ENCODE data around the gene RUSC1. TPM values are rescaled to one million over a fixed set of nuclear protein-coding genes. Genes with fewer than 3 reads are reported as not detected.

Gene RUSC1
- polyA plus RNA-seq, 1 donor: 43.7 TPM

DNA sequence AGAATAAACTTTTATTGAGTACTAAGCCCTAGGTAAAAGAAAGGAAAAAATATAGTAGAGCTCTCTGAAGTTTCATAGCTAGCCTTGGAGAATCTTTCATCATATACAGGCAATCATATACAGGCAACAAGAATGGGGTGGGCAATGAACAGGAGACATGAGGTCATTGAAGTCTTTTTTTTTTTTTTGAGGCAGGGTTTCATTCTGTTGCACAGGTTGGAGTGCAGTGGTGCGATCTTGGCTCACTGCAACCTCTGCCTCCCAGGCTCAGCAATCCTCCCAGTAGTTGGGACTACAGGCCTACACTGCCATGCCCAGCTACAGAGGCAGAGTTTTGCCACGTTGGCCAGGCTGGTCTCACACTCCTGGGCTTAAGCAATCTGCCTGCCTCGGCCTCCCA, 22.1 kb downstream of the RUSC1 start:
- no peaks in the 10 kb centered on the region for H3K9me3 ChIP-seq (ENCODE audit: control insufficient read depth, low read depth, low read length)
- WGBS (ENCODE audit: insufficient coverage, low lambda C conversion rate): no CpG with 5 or more reads among the region's 3 CpGs
- H3K4me3 ChIP-seq (ENCODE audit: low read length): no peak overlapping the region
- H3K4me1 ChIP-seq (ENCODE audit: control insufficient read depth, insufficient read depth, low read length): no peaks in the 10 kb centered on the region
- H3K36me3 ChIP-seq (ENCODE audit: control insufficient read depth, insufficient read depth, low read length): peaks cover 77% of the 10 kb centered on the region
- no peaks in the 10 kb centered on the region for H3K27me3 ChIP-seq (ENCODE audit: control insufficient read depth, insufficient read depth, low read length)
- DNase-seq: no peak
- H3K27ac ChIP-seq (ENCODE audit: low read length): no peak overlapping the region

DNA sequence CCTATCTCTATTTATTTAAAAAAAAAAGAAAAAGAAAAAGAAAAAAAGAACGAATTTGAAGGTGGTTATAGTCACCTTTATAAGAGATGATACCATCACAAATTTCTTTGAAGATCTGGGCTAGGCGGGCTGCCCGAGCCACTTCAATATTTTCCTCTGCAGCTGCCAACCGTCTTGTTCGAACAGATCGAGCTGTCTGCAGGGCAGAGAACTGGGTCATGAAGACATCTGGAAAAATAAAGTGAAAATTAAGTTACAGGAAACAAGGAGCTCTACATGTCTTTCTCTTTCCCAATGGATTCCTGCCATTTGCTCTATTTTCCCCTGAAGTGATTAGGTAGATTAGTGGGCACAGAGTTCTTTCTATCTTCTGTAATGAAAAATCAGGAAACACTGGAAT, 31.9 kb downstream of the RUSC1 start:
- no peak for DNase-seq
- no peak overlapping the region for H3K27ac ChIP-seq (ENCODE audit: low read length)
- H3K4me3 ChIP-seq (ENCODE audit: low read length): no peak overlapping the region
- H3K36me3 ChIP-seq (ENCODE audit: control insufficient read depth, insufficient read depth, low read length): peaks cover 74% of the 10 kb centered on the region
- H3K9me3 ChIP-seq (ENCODE audit: control insufficient read depth, low read depth, low read length): no peaks in the 10 kb centered on the region
- WGBS (ENCODE audit: insufficient coverage, low lambda C conversion rate): 100% methylated on average over 1 of the region's 6 CpGs
- H3K27me3 ChIP-seq (ENCODE audit: control insufficient read depth, insufficient read depth, low read length): no peaks in the 10 kb centered on the region
- H3K4me1 ChIP-seq (ENCODE audit: control insufficient read depth, insufficient read depth, low read length): no peaks in the 10 kb centered on the region

DNA sequence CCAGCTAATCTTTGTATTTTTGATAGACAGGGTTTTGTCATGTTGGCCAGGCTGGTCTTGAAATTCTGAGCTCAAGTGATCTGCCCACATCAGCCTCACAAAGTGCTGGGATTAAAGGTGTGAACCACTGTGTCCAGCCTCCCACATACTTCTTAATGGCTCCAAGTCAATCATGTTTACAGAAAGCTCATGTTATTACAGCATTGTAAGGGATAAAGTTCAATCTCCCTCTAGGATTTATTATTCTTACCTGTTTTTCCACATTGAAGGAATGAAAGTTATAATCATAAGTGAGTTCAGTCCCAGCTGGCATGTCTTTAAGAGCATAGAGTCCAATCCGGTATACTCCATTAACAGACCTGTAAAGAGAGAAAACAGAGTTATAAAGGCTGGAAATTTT, 39.4 kb downstream of the RUSC1 start:
- peaks cover 57% of the 10 kb centered on the region for H3K36me3 ChIP-seq (ENCODE audit: control insufficient read depth, insufficient read depth, low read length)
- H3K4me1 ChIP-seq (ENCODE audit: control insufficient read depth, insufficient read depth, low read length): no peaks in the 10 kb centered on the region
- H3K4me3 ChIP-seq (ENCODE audit: low read length): no peak overlapping the region
- peak in 1 of 2 donors; percentile 28 for DNase-seq
- 80% methylated on average over 1 of the region's 1 CpG for WGBS (ENCODE audit: insufficient coverage, low lambda C conversion rate)
- H3K27me3 ChIP-seq (ENCODE audit: control insufficient read depth, insufficient read depth, low read length): no peaks in the 10 kb centered on the region
- no peak overlapping the region for H3K27ac ChIP-seq (ENCODE audit: low read length)
- no peaks in the 10 kb centered on the region for H3K9me3 ChIP-seq (ENCODE audit: control insufficient read depth, low read depth, low read length)

DNA sequence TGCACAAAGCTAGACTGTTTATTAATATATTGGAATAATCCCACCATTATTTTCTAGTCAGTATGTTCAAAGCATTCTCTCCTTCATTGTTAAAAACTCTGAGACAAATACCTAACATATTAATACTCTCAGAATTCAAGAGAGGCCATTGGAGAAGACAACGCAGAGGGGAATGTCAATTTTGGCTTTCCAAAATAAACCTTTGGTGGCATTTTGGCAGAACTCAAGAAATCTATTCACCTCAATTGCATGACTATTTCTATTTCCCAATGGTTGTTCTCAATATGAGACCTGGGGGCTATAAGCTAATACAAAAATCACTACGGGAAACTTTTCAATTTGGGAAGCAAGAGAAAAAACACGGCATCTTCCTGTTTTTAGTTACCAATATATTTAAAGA, 58.5 kb downstream of the RUSC1 start:
- H3K27ac ChIP-seq (ENCODE audit: low read length): no peak overlapping the region
- H3K4me1 ChIP-seq (ENCODE audit: control insufficient read depth, insufficient read depth, low read length): no peaks in the 10 kb centered on the region

DNA sequence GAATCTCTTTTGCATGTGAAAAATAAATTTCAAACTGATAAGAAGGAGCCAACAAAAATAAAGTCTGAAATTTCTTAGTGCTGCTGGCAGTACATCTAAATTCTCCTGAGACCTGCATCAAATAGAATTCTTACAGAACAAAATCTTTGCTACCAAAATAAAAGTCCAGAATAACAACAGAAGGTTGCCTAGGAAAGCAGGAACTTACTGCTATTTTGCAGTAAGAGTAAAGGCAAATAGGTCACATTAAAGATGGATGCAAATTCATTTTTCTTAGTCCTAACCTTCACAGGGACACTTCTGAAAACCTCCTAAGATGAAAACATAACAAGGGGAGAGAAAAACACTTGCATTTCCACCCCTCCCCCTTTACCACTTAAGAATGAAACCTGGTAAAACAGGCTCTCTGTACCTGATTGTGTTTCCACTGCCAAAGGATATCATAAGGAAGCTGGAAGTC, 59.0 kb downstream of the RUSC1 start:
- Histone ChIP-seq H3K4me1 (ENCODE audit: control insufficient read depth, insufficient read depth, low read length) (no peaks in the 10 kb centered on the region), H3K36me3 (ENCODE audit: control insufficient read depth, insufficient read depth, low read length) (peaks cover 50% of the 10 kb centered on the region), H3K4me3 (ENCODE audit: low read length) (no peak overlapping the region), H3K27ac (ENCODE audit: low read length) (no peak overlapping the region), H3K27me3 (ENCODE audit: control insufficient read depth, insufficient read depth, low read length) (no peaks in the 10 kb centered on the region), H3K9me3 (ENCODE audit: control insufficient read depth, low read depth, low read length) (no peaks in the 10 kb centered on the region)
- peak; percentile 3 to 10 for DNase-seq

More for the DNA sequence above, 58.5 kb downstream of the RUSC1 start:
- Histone ChIP-seq H3K4me3 (ENCODE audit: low read length) (no peak overlapping the region), H3K9me3 (ENCODE audit: control insufficient read depth, low read depth, low read length) (no peaks in the 10 kb centered on the region), H3K36me3 (ENCODE audit: control insufficient read depth, insufficient read depth, low read length) (peaks cover 54% of the 10 kb centered on the region), H3K27me3 (ENCODE audit: control insufficient read depth, insufficient read depth, low read length) (no peaks in the 10 kb centered on the region)
- no peak for DNase-seq
- WGBS (ENCODE audit: insufficient coverage, low lambda C conversion rate): 88% methylated on average over 3 of the region's 3 CpGs

Other genes starting within 250 kb of the RUSC1 start
- gene EFNA3, start 242.1 kb upstream of the RUSC1 start, polyA plus RNA-seq: 9.6 TPM
- 96.1 TPM for gene EFNA1, start 193.0 kb upstream of the RUSC1 start, polyA plus RNA-seq
- gene SLC50A1, start 185.0 kb upstream of the RUSC1 start, polyA plus RNA-seq: 57.4 TPM
- 59.1 TPM for gene DPM3, start 180.4 kb upstream of the RUSC1 start, polyA plus RNA-seq
- 142 TPM for gene KRTCAP2, start 147.6 kb upstream of the RUSC1 start, polyA plus RNA-seq
- gene TRIM46, start 147.0 kb upstream of the RUSC1 start, polyA plus RNA-seq: 2.9 TPM
- gene THBS3, start 113.0 kb upstream of the RUSC1 start, polyA plus RNA-seq: 40.9 TPM
- 38.6 TPM for gene MTX1, start 112.2 kb upstream of the RUSC1 start, polyA plus RNA-seq
- 19.4 TPM for gene ENTREP3, start 65.4 kb upstream of the RUSC1 start, polyA plus RNA-seq
- gene SCAMP3, start 58.5 kb upstream of the RUSC1 start, polyA plus RNA-seq: 55.5 TPM
- 68.7 TPM for gene CLK2, start 47.4 kb upstream of the RUSC1 start, polyA plus RNA-seq
- gene HCN3, start 43.4 kb upstream of the RUSC1 start, polyA plus RNA-seq: 18.3 TPM
- gene PKLR, start 19.5 kb upstream of the RUSC1 start, polyA plus RNA-seq: 55.6 TPM
- gene FDPS, start 12.0 kb upstream of the RUSC1 start, polyA plus RNA-seq: 170 TPM
- gene ASH1L, start 241.9 kb downstream of the RUSC1 start, polyA plus RNA-seq: 30.1 TPM